ENCODE results near the gene TTC23L.

TTC23L gene

GRCh38 chr5:34866989-34867471, 28.1 kb downstream of the TTC23L start:
- TF ChIP-seq MYC (IDR thresholded peaks at IDR 0.05; ENCODE audit: low read depth, low read length): no peak
- no peak for TF ChIP-seq POLR2A (IDR thresholded peaks at IDR 0.05; ENCODE audit: extremely low read depth, insufficient read length)
- TF ChIP-seq MAX (IDR thresholded peaks at IDR 0.05; ENCODE audit: low read depth, low read length): no peak
- TF ChIP-seq CTCF (IDR thresholded peaks at IDR 0.05; ENCODE audit: low read depth, low read length): no peak
- no peak overlapping the region for H3K4me3 ChIP-seq (ENCODE audit: low read depth, low read length)
- DNase-seq (ENCODE audit: low read depth): no peak

DNA sequence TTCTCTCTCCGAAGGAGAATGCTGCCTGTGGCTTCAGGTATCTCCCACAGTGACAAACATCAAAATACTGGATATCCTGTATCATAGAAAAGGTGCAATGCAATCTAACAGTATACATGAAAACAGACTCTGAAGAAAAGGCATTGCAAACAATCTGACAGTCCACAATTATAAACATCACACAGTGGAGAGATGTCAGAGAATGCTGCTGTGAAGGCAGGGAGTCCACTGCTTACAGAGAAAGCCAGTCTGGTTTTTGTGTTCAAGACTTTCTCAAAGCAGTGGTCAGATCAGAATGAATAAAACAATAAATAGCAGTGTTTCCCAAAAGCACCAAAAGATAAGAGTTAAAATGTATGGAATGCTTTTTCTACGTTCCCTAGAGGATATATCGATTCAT, 28.7 kb downstream of the TTC23L start:
- no peak for DNase-seq (ENCODE audit: low read depth)
- TF ChIP-seq CTCF (IDR thresholded peaks at IDR 0.05; ENCODE audit: low read depth, low read length): no peak
- no peak for TF ChIP-seq POLR2A (IDR thresholded peaks at IDR 0.05; ENCODE audit: extremely low read depth, insufficient read length)
- TF ChIP-seq MAX (IDR thresholded peaks at IDR 0.05; ENCODE audit: low read depth, low read length): no peak
- no peak for TF ChIP-seq MYC (IDR thresholded peaks at IDR 0.05; ENCODE audit: low read depth, low read length)

GRCh38 chr5:34868791-34869190, 29.8 kb downstream of the TTC23L start:
- no peak for DNase-seq (ENCODE audit: low read depth)
- H3K4me3 ChIP-seq (ENCODE audit: low read depth, low read length): no peak overlapping the region
- no peak for TF ChIP-seq MAX (IDR thresholded peaks at IDR 0.05; ENCODE audit: low read depth, low read length)
- TF ChIP-seq POLR2A (IDR thresholded peaks at IDR 0.05; ENCODE audit: extremely low read depth, insufficient read length): no peak
- TF ChIP-seq CTCF (IDR thresholded peaks at IDR 0.05; ENCODE audit: low read depth, low read length): no peak
- TF ChIP-seq MYC (IDR thresholded peaks at IDR 0.05; ENCODE audit: low read depth, low read length): no peak

More for the DNA sequence above, 28.7 kb downstream of the TTC23L start:
- H3K4me3 ChIP-seq (ENCODE audit: low read depth, low read length): no peak overlapping the region

DNA sequence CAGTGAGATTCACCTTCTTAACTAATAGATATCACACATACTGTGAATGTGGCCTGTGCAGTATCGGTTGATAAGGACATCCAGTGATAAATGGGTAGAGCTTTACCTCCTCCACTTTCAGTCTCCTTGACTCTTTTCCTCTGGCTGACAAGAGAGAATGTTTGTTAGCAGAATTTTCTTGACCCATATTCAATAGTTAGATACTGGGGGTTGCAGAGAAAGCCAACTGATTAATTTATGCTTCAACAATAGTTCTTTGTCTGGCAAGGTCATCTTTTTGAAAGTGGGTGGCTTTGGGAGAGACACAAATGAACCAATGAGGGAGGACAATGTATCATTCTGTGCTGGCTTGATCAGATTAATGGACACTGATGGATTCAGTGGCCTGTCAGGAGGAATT, 30.3 kb downstream of the TTC23L start:
- H3K4me3 ChIP-seq (ENCODE audit: low read depth, low read length): no peak overlapping the region
- no peak for DNase-seq (ENCODE audit: low read depth)
- TF ChIP-seq MAX (IDR thresholded peaks at IDR 0.05; ENCODE audit: low read depth, low read length) (no peak), POLR2A (IDR thresholded peaks at IDR 0.05; ENCODE audit: extremely low read depth, insufficient read length) (no peak), CTCF (IDR thresholded peaks at IDR 0.05; ENCODE audit: low read depth, low read length) (no peak), MYC (IDR thresholded peaks at IDR 0.05; ENCODE audit: low read depth, low read length) (no peak)

DNA sequence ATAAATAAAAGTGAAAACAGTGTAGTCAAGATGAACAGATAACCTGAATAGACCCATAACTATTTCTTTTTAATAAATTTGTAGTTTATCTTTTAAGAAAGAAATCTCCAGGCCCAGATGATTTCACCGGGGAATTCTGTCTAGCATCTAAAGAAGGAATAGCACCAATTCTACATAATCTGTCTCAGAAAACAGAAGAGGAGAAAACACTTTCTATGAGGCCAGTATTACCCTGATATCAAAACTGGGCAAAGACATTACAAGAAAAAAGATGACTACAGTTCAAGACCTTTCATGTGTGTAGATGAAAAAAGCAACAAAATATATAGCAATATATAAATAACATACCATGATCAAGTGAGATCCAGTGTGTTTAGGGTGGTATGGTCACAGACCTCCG, 31.4 kb downstream of the TTC23L start:
- no peak overlapping the region for H3K4me3 ChIP-seq (ENCODE audit: low read depth, low read length)
- no peak for DNase-seq (ENCODE audit: low read depth)

More for the DNA sequence above, 31.4 kb downstream of the TTC23L start:
- TF ChIP-seq CTCF (IDR thresholded peaks at IDR 0.05; ENCODE audit: low read depth, low read length) (no peak), MAX (IDR thresholded peaks at IDR 0.05; ENCODE audit: low read depth, low read length) (no peak), MYC (IDR thresholded peaks at IDR 0.05; ENCODE audit: low read depth, low read length) (no peak), POLR2A (IDR thresholded peaks at IDR 0.05; ENCODE audit: extremely low read depth, insufficient read length) (no peak)

All from NB4 (cell line).